PC-3 (cell line): ENCODE measurements around the gene PPP1R27. TPM values are rescaled to one million over a fixed set of nuclear protein-coding genes. Genes with fewer than 3 reads are reported as not detected.
"Not testable (repeated sequence)": the region's sequence is repeated elsewhere in the genome, so short reads cannot be mapped to it uniquely, and the experiment has no call there.

Experiments used
- ATAC-seq: fragments of 200-7000 bp; cut with Tn5 transposase; 2 replicates; pipeline ENCODE4 v1.9.1; 2020; ENCODE audit warnings: mild to moderate bottlenecking, moderate library complexity
- BruUV-seq: library from RNA; stranded (reverse); fragments of 400-500 nt; replicated peaks from 2 replicates; lab custom pipeline; 2021; lab: Mats Ljungman, UMichigan
- CTCF ChIA-PET: fragments of 300-600 bp; sonication (Branson Sonifier 250); formaldehyde crosslinking; loops from one replicate; lab custom pipeline; 2022; ENCODE audit warnings: antibody characterized with exemption; lab: Charles Lee
- POLR2A ChIA-PET: fragments of 300-600 bp; sonication (Branson Sonifier 250); formaldehyde crosslinking; loops from one replicate; lab custom pipeline; 2022; ENCODE audit warnings: antibody characterized with exemption; ENCODE audit not compliant: unreplicated experiment; lab: Charles Lee
- DNase-seq: peaks from one replicate; pipeline ENCODE4 v3.0.0-alpha.2; 2015
- H2AFZ ChIP-seq: fragments of 300-600 bp; sonication (generic); 2 replicates; pipeline ENCODE4 v1.6.0; 2016; ENCODE audit warnings: antibody characterized with exemption, low read length
- H3F3A ChIP-seq: fragments of 300-600 bp; sonication (generic); one replicate; pipeline ENCODE4 v1.6.0; 2017; ENCODE audit warnings: antibody characterized with exemption, low read length, control low read depth, mild to moderate bottlenecking; ENCODE audit not compliant: unreplicated experiment
- H3K27ac ChIP-seq: fragments of 300-600 bp; sonication (generic); 2 replicates; pipeline ENCODE4 v1.5.1; 2016; ENCODE audit warnings: mild to moderate bottlenecking, low read length
- H3K27me3 ChIP-seq: fragments of 300-600 bp; sonication (generic); 2 replicates; pipeline ENCODE4 v1.6.1; 2016; ENCODE audit warnings: low read length, mixed read lengths
- H3K36me3 ChIP-seq: fragments of 300-600 bp; sonication (generic); 2 replicates; pipeline ENCODE4 v1.6.1; 2016; ENCODE audit warnings: low read depth, mixed run types, low read length, mixed read lengths
- H3K4me1 ChIP-seq: fragments of 300-600 bp; sonication (generic); 2 replicates; pipeline ENCODE4 v1.5.1; 2016; ENCODE audit warnings: low read length; ENCODE audit not compliant: insufficient read depth
- H3K4me2 ChIP-seq: fragments of 300-600 bp; sonication (generic); 2 replicates; pipeline ENCODE4 v1.6.0; 2016; ENCODE audit warnings: low read length
- H3K4me3 ChIP-seq: fragments of 300-600 bp; sonication (generic); 2 replicates; pipeline ENCODE4 v1.5.1; 2016; ENCODE audit warnings: mild to moderate bottlenecking, low read length, mixed read lengths
- H3K79me2 ChIP-seq: fragments of 300-600 bp; sonication (generic); 2 replicates; pipeline ENCODE4 v1.6.1; 2017; ENCODE audit warnings: low read length, mixed read lengths
- H3K9ac ChIP-seq: fragments of 300-600 bp; sonication (generic); 2 replicates; pipeline ENCODE4 v1.6.0; 2016; ENCODE audit warnings: mild to moderate bottlenecking, low read length
- H3K9me2 ChIP-seq: fragments of 300-600 bp; sonication (generic); replicated peaks from 2 replicates; pipeline ENCODE4 v1.6.1; 2016; ENCODE audit warnings: mixed run types, low read length, mixed read lengths
- H3K9me3 ChIP-seq: fragments of 300-600 bp; sonication (generic); 2 replicates; pipeline ENCODE4 v1.6.1; 2016; ENCODE audit warnings: low read length, mixed read lengths
- H4K20me1 ChIP-seq: fragments of 300-600 bp; sonication (generic); 2 replicates; pipeline ENCODE4 v1.6.1; 2016; ENCODE audit warnings: low read length, mixed read lengths
- CTCF ChIP-seq: fragments of 300-600 bp; sonication (generic); conservative IDR thresholded peaks from 2 replicates; pipeline ENCODE4 v1.5.1; 2017; ENCODE audit warnings: antibody characterized with exemption, low read depth, mild to moderate bottlenecking, low read length
- EZH2 ChIP-seq: fragments of 300-600 bp; sonication (generic); IDR thresholded peaks from one replicate; pipeline ENCODE4 v1.6.1; 2017; ENCODE audit warnings: antibody characterized with exemption, mild to moderate bottlenecking, low read length; ENCODE audit not compliant: unreplicated experiment
- EZH2phosphoT487 ChIP-seq: fragments of 300-600 bp; sonication (generic); IDR thresholded peaks from 2 replicates; pipeline ENCODE4 v1.6.1; 2018; ENCODE audit warnings: mild to moderate bottlenecking, antibody characterized with exemption, low read length, borderline replicate concordance
- intact Hi-C: fragments of 100-400 bp; cut with micrococcal nuclease; formaldehyde crosslinking; loops from 2 replicates; pipeline ENCODE4 v1.9.0; 2023
- total RNA-seq: library from RNA; depleted of rRNA; stranded (reverse); fragments of >200 nt; gene quantifications from 2 replicates; pipeline ENCODE4 v1.2.3, GENCODE V29; 2014

PPP1R27 gene
- total RNA-seq, 1 experiment from 2014 or later = not detected

GRCh38 chr17:81841866-81842265 lies 7.0 kb upstream of the PPP1R27 start:
- no peak for DNase-seq
- H3K4me1 ChIP-seq = no peaks in the 10 kb centered on the region
- H4K20me1 ChIP-seq = no peaks in the 10 kb centered on the region
- no peaks in the 10 kb centered on the region for H3K27me3 ChIP-seq
- H3K9me2 ChIP-seq = no peaks in the 10 kb centered on the region
- no peak overlapping the region for H3K27ac ChIP-seq
- intact Hi-C loops = no loop called here
- H3K4me3 ChIP-seq = no peak overlapping the region
- H3K79me2 ChIP-seq = no peaks in the 10 kb centered on the region
- no peak overlapping the region for H2AFZ ChIP-seq
- no peak for TF ChIP-seq CTCF
- no peak for TF ChIP-seq EZH2
- TF ChIP-seq EZH2phosphoT487 = no peak
- H3F3A ChIP-seq = no peaks in the 10 kb centered on the region
- BruUV-seq = no TSS peak
- ChIA-PET CTCF (no interaction called here), POLR2A (no interaction called here)
- H3K9ac ChIP-seq = no peak overlapping the region
- peaks cover 39% of the 10 kb centered on the region for H3K36me3 ChIP-seq
- ATAC-seq = peak; percentile 4; the same call in 1 of the 2 replicates
- no peaks in the 10 kb centered on the region for H3K9me3 ChIP-seq
- H3K4me2 ChIP-seq = no peak overlapping the region

GRCh38 chr17:81840826-81841778 lies 6.3 kb upstream of the PPP1R27 start:
- Histone ChIP-seq H3K36me3 (peaks cover 31% of the 10 kb centered on the region), H2AFZ (no peak overlapping the region), H3K9me2 (no peaks in the 10 kb centered on the region), H3K79me2 (no peaks in the 10 kb centered on the region), H3K4me2 (no peak overlapping the region), H3F3A (no peaks in the 10 kb centered on the region), H3K9me3 (no peaks in the 10 kb centered on the region), H3K27ac (no peak overlapping the region), H3K27me3 (no peaks in the 10 kb centered on the region), H3K4me1 (no peaks in the 10 kb centered on the region), H3K9ac (no peak overlapping the region), H3K4me3 (no peak overlapping the region), H4K20me1 (no peaks in the 10 kb centered on the region)
- CTCF ChIA-PET = no interaction called here
- POLR2A ChIA-PET = no interaction called here
- no peak for TF ChIP-seq EZH2
- TF ChIP-seq CTCF = no peak
- TF ChIP-seq EZH2phosphoT487 = no peak
- intact Hi-C loops = no loop called here
- no TSS peak for BruUV-seq
- ATAC-seq = peak; percentile 14
- DNase-seq = no peak

- H3K36me3 ChIP-seq = peaks cover 21% of the 10 kb centered on the region
- H3K9me2 ChIP-seq, H3K27me3 ChIP-seq, BruUV-seq, H3K9ac ChIP-seq, POLR2A ChIA-PET, H2AFZ ChIP-seq, CTCF ChIA-PET, H3K79me2 ChIP-seq, H3K4me1 ChIP-seq, intact Hi-C loops, H3K4me2 ChIP-seq, H3F3A ChIP-seq, ATAC-seq, H3K4me3 ChIP-seq, H3K9me3 ChIP-seq, DNase-seq, H3K27ac ChIP-seq, H4K20me1 ChIP-seq: not testable (repeated sequence)
Measured at GRCh38 chr17:81840059-81840458, 5.2 kb upstream of the PPP1R27 start.
